ENCODE measurements around the gene FRG1.
"Not testable (repeated sequence)": the region's sequence is repeated elsewhere in the genome, so short reads cannot be mapped to it uniquely, and the experiment has no call there.

GRCh38 chr4:189984661-189985060, 44.0 kb downstream of the FRG1 start:
- not testable (repeated sequence) for TF ChIP-seq CTCF (IDR thresholded peaks at IDR 0.05); ZFX (IDR thresholded peaks at IDR 0.05; ENCODE audit: borderline replicate concordance)

All from 22Rv1 (cell line).